ENCODE measurements around the gene SF1.

Gene SF1

DNA sequence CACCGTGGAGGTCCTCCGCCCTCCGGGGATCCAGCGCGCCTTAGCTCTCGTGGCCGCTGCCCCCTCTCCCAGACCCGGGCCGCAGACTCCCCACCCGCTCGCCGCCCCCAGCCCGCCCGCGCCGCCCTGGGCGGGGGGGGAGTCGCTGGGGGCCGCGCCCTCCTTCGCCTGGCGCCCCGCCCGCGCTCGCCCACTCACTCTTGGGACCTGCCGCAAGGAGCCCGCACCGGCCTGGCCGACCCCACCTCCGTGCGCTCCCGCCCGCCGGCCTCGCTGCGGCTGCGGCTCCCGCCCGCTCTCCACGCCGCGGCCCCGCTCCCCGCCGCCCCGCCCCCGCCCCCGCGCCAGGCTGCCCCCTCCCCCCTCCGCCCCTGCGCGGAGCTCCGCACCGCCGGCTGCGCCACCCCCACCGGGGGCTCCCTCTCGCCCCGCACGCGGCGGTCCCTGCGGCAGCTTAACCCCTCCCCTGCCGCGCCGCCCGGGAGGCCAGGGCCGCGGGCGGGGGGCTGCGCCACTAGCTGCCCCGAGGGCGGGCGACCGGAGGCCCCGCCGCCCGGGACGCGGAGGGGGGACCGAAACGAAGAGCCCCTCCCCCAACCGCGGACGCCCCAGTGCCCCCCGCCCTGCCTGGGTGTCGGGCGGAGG is 33.7 kb downstream of the SF1 start:
- DNase-seq = no peak

DNA sequence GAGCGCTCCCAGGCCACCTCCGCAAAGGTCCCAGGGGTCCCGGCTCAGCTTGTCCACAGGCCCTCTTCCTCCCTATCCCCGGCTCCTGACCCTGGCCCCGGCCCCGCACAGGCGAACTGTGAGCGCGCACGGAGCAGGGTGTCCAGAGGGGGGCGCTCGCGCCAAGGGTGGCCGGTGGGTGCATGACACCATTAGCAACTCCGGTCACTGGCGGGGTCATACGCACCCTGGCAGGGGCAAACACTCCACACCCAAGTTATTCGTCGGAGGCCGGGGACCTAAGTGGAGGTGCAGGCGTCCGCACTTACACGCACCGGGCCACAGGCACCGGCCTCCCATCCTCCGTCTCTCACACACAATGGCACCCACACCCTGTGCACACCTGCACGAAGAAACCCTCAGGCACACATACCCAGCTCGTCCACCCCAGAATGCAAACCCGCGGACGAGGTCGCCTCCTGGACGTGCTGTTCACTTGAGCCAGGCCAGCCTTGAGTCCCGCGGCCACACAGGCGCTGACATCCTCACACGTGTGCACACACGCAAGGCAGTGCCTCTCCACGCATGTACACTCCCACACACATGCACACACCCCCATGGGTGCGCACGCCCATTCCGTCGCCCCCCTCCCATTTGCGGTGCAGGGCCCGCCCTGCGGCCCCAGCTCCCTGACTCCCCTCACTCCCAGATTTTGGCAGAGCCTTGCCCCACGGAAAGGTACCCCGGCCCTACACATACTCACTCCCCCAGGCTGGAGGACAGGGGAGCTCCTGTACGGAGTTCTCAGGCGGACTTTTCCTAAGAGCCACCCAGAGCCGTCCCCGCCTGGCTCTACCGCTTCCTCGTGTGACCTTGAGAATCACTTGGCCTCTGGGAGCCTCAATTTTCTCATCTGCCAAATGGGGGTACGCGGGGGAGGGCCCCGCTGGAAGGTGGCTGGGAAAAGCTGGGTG is 34.5 kb downstream of the SF1 start, which contains the start of gene RASGRP2:
Gene RASGRP2, minus strand, starts transcription at position 552 of the 953 bp plus-strand sequence. CDS start 1,276 bp downstream, outside the sequence.
- no peak for DNase-seq

DNA sequence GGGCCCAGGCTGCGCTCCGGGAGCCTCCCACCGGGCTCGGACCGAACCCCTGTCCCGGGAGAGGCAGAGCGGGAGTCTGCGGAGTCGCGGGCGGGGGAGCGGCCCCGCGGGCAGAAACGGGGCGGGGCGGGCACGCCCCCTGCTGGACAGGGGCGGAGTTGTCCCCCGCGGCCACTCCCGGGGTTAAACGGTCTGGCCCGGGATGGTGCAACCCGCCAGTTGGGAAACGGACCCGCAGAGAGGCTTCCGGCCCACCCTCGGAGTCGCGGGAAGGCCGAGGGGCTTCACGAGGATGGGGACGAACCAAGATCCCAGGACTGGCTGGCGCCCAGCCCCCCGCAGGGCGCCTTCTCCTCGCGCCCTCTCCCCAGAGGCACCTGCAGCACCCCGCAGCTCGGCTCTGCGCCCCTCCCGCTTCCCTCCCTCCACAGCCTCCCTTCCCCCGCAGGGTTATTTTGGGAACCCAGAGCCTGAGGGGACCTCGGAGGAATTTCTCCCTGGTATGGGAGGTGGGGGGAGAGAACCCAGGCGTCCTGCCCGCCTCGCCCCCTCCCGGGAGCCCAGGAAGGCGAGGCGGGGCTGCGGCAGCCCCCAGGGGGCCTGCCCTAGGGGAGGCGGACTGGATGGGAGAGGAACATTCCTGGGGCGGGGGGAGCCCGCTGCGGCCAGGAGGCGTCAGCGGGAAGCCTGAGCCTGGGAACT is 35.3 kb downstream of the SF1 start:
- DNase-seq = no peak

DNA sequence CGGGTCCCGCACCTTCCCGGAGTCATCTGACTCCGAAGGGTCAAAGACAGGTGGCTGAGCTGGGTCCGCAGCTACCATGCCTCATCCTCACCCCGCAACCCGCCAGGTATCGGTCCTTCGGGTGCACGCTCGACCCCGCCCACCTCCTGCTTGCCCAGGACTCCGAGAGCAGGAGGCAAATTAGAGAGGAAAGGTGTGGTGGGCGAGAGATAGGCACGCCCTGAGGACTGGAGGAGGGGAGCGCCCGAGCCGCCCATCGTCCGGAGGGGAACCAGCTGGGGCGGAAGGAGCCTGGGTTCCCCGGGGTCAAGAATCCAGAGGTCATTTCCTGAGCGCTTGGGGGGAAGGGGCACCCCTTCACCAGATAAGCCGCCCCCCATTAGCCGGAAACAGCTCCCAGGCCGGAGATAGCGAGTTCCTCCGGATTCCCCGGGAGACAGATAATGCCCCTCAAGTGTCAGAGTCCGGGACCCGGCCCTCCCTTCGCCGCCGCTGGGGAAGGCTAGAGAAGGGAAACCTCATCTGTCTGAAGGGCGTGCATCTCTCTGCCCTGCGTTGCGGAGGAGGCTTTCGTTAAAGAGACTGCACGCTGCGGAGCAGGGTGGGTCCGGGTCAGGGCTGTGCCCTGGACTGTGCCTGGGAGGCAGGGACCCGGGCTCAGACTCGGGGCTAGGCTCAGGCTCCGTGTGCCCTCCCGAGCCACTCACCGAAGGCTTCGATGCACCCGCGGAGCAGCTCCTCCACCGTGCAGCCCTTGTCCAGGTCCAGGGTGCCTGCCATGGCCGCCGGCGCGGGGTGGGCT is 36.1 kb downstream of the SF1 start:
- no peak for DNase-seq

DNA sequence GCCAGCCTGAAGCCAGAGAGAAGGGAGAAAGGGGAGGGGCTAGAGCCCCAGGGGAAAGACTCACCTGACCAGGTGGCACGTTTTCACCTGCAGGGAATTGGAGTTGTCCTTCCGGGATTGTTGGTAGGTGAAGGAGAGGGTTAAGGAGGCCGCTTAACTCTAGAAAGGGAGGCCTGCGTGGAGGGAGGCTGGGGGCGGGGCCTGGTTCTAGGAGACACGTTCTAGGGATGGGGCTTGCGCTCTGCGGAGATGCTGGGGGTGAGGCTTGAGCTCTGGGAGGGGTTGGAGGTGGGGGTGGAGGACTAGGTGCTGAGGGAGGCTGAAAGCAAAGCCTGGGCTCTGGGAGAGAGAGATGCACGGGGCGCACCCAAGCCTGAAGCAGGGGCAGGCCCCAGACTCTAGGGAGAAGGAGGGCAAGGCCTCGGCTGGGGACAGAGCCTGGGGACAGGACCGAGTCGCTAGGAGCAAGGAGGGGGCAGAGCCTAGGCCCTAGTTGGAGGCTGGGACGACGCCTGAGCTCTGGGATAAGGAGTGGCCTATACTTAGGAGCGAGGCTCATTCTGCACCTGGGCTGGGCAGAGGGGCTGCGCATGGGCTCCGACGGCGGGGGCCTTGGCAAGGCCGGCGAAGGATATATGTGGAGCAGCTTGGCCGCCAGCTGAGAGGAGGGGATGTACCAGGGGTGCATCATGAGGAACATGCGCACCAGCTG is 36.8 kb downstream of the SF1 start:
- DNase-seq = no peak

DNA sequence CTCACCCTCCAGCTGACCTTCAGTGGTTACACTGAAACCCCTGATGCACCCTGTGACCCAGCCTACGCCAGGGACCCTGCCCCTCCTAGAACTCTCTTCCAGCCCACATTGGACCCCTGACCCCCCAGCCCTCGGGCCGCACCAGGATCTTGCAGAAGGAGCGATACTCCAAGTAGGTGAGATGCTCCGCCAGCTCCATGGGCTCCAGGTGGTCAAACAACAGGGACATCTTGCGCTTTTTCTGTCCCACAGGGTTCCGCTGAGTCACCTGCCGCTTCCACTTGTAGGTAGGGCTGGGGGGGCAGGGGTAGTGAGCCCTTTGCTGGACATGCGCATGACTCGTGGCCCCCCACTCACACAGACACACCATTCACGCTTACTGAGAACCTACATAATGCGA is 38.5 kb downstream of the SF1 start:
- DNase-seq = no peak

DNA sequence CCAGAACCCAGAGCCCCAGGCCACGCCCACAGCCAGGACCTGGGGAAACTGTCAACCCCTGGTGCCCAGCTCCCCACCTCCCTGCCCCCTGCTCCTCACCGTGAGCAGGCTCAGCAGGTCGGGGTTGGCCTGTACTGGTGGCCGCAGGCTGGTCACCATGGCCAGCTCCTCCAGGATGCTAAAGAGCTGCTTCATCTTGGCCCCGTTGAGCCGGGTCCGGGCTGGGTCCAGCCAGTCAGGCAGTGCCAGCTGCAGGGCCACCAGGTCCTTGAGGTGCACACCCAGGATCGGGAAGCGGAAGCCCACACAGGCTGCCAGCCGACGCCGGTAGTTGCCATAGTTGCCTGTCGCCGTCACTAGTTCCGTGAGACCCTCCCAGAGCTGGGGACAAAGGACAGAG is 41.7 kb downstream of the SF1 start:
- DNase-seq = no peak

DNA sequence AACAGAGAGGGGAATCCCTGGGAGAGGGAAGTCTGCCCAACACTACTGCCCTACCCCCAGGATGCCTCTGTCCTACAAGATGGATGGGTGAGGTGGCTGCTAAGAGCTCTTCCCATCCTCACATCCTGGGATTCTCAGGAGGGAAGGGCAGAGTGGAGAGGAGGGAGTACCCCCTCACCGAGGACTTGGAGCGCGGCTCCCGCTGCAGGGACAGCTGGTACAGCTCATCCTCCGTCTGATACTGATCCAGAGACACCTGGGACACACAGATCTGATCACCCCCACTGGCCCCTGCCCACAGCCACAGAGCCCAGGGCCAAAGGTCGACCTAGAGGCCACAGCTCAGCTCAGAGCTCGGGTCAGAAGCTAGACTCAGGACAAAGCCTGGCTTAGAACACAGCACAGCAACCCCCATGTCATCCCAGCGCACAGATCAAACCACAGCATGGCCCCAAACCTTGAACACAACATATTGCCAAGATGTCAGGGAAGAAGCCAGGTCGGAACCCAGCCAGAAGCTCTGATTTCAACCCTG is 42.5 kb downstream of the SF1 start:
- no peak for DNase-seq

DNA sequence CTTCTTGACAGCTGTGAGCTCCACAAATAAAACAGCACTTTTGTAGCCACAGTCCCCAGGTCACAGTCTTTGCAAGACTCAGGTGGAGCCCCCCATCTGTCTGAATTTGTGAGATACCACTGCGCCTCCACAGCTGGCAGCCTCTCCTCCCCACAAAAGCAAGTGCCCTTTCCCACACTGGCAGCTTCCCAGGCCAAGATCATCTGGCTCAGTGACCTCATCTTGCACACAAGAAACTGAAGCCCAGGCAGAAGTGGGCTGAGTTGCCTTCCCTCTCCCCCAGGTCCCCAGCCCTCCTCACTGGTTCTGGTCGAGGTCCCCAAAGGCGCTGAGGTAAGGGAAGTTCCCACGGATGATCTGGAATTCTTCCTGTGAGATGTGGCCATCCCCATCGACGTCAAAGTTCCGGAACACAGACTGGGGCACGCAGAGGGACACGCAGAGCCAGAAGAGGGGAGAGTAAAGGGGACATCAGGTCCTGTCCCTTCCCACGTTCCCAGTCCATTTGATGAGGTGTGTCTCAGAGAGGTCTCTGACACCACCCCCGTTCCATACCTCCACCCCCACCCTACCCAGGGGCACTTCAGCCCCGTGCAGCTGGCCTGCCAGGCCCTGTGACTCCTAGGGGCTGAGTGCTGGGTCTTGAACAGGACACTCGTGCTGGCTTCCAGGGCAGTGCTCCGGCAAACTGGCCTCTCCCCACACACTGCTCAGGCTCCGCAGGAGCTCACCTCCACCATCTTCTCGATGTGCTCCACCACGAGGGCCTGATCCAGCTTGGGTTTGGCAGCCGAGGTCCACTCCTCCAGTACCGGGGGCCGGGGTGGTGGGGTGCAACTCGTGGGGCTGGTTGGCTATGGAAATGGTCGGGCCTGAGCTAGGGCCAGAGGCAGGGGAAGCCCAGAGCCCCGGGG is 43.3 kb downstream of the SF1 start:
- DNase-seq = no peak

DNA sequence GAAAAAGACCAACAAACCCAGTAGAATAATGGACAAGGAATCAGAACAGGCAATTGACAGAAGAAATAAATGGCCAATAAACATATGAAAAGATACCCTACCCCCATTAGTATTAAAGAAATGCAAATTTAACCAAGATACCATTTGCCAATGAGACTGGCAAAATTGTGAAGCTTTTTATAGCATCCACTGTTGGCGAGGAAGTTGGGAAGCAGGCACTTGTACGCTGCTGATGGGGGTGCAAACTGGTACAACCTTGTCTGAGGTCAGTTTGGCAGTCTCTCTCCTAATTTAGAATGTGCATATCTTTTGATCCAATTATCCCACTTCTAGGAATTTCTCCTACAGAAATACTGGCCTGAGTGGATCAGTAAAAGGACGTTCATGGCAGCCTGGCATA is 46.7 kb downstream of the SF1 start:
- DNase-seq = no peak

DNA sequence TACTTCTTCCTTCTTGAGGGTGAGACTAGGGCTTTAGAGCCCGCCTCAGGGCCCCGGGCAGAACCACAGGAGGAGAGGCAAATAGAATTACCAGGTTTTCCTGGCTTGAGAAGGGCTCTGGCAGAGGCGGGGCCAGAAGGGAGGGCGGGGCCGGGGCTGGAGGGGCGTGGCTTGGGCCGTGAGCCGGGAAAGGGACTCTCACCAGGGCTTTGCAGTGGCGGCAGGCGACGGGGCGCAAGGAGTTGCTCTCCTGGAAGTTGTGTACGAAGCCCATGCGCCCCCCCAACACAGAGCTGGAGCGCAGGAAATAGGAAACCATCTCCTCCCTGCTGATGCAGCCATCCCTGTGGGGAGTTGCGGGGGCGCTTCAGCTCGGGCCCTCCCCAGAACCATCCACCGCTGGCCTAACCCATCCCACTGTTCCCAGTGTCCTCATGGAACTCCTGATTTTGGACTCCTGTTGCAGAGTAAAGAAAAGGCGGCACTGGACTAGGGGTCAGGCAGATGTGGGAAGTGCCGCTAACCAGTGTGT is 48.4 kb downstream of the SF1 start:
- DNase-seq = no peak

DNA sequence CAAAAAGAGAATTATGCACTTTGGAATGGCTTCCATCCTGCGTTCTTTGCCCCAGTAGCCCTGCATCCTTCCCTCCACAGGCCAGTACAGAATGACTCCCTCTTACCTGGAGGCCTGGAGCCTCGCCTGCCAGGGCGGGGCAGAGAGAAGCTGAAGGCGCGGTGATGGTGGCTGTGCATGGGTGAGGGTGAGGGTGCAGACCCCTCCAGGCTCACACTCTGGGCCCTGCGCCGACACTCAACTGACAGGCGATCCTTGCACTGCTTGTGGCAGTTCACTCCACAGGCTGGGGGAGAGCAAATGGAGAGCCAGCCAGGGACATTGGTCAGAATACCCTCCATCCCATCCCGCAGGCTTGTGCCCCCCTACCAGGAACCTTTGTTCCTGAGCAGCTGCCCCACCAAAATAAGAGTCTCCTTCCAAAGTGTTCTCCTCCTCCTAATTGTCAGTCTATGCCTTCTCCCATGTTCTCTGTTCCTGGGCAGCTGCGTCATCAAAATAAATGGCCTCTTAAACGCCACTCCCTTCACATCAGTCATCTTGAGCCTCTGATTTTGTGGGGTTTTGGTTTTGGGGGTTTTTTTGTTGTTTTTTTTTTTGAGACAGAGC is 49.5 kb downstream of the SF1 start:
- DNase-seq = no peak

DNA sequence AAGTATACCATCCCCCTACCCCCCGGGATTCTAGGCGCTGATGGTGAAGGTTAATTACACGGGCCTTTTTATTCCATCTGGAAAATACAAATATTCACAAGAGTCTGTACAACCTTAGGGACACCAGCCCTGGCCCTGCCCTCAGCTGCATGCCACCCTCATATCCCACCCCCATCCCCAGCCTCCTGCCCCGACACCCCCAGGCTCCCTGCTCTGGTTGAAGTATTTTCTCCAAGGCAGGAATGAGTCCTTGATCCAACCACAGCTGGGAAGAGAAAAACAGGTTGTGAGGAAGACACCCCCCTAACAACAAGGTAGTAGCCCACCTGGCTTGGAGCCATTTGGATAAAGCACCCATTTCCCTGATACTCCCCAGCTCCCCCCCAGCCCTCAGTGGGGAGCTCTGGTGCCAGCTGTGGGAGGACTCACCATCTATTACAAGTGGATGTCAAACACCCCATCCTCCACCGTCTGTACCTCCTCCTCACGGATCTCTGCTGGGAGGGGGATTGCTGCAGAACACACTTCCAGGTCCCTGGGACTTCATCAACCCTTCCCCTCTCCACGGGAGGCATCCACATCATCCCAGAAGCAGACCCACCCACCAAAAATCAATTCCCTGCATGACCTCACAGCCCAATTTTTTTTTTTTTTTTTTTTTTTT is 51.3 kb downstream of the SF1 start:
- DNase-seq = no peak

DNA sequence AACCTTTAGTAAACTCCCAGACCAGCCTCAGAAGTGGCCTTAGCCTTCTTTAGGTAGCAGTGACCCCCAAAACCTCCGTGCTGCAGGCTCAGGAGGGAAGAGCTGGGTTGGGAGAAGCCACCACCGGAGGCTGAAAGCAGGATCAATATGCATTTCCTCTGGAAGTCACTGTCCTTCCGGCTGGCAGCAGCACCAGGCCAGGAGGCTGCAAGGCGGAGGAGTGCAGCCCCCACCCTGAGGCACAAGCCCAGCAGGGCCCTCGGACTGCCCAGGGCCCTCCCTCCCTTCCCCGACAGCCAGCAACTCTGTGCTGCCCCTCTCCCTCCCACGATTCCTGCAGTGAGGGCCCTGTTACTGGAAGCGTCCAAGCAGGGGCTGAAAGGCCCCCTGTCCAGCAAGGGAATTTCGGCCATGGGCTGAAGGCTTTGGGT is 52.1 kb downstream of the SF1 start:
- no peak for DNase-seq

DNA sequence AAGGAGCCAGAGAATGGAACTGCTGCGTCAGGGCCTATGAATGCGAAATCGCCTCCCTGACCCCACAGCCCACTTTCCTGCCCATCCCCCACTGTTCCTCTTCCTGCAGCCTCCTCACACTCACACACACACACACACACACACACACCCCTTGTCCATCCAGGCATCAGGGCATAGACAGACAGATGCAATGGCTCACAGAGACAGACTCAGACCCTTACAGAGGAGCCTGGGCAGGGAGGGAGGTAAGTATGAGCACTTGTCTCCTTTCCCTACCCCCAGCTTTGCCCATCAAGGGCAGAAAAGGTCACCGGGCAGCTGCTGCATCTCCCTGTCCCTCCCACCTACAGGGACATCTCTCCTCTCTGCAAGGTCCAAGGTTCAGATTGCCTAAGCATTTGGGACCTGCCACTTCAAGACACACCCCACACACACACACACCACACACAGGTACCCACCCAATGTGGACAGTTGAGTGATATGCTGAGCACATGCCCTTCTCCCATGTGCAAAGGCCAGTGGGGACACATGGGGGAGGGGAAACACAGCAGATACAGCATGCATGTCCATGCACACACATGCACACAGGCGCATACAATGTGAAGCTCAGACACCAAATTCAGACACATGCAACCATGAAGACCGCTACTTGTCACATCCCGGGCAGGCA is 53.3 kb downstream of the SF1 start:
- DNase-seq = no peak

DNA sequence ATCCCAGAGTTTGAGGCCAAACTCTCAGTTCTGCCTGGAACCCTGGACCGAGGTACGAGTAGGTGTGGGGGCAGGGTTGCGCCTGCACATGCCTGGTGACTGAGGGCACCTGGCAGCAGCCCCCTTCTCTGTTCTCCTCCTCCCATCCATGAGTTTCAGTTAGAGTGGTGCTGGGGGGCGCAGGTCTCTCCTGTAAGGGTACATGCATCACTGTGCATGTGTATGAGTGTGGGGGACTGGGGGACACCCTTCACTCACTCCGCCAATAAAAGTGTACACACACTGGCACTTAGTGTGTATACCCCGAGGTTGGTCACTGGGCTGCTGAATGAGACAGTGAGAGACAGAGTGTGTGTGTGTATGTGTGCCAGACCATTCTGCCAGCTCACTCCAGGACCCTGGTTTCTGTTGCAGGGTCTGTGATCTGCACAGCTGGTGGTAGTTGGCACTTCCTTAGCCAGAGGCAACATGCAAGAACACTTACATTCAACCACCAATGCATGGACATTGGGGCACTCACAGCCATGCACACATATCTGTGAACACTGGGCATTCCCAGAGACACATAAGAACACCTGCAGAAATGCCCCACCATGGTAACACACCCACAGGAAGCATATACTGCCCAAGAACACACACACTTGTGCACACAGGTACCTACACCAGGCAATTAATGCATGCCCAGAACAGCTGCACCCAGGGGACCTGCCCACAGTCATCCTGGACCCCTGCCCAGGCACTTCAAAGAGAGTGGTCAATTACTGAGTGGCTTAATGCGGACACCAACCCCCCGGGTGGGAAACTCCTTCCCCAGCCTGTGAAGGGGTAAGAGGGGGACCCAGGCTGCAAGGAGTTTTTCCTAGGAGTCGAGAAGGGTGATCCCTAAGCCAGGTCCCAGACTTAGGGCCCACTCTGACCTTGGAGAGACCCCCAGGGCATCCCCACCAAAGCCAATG is 54.2 kb downstream of the SF1 start:
- no peak for DNase-seq

DNA sequence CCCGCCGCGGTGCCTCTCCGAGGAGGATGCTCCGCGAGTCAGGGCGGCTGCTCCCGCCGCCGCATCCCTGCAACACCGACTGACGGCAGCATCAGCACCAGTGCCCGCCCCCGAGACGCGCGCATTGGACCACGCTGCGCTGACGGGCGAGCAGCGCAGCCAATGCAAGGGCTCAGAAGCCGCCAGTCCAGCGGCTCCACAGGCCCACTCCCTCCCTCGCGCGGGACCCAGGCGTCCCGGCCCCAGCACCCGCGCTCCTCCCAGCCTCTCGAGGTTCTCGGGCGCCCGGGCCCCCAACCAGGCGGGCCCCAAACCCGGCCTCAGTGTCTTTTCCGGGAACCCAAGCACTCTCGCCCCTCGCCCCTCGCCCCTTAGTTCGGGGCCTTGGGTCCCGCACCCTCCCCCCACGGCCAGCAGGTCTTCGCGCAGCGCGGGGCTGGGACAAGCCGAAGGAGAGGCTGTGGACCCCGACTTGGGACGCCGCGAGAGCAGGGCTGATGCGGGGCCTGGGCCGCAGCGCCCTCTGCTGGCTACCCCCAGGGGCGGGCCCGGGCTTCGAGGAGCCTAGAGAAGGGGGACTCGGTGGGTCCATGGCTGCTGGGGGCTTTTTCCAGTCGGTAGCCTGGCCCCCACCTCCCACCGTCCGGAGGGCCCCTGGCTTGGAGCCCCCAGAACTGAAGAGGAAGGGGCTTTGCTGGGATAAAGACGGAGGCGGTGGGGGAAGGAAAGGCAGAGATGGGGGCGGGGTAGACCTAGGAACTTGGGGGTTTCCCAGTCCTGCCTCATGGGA is 55.0 kb downstream of the SF1 start, which contains the start of gene NRXN2:
Gene NRXN2, minus strand, starts transcription at position 81 of the 790 bp plus-strand sequence. CDS start 9,498 bp downstream, outside the sequence.
- DNase-seq = peak; percentile 22
